GM10847 (cell line): ENCODE results near the gene PMVK.

Experiments
- POLR2A ChIP-seq: IDR thresholded peaks from 2 replicates; pipeline ENCODE4 v1.6.1; 2011; ENCODE audit not compliant: insufficient read length; ENCODE audit errors: extremely low read depth

The PMVK gene

GRCh38 chr1:154941333-154942013, 5.0 kb upstream of the PMVK start:
- TF ChIP-seq POLR2A = no peak

- no peak for TF ChIP-seq POLR2A
Observed at GRCh38 chr1:154940651-154941194, 4.2 kb upstream of the PMVK start.

GRCh38 chr1:154940213-154940560, 3.7 kb upstream of the PMVK start:
- no peak for TF ChIP-seq POLR2A

GRCh38 chr1:154938604-154939399, 2.3 kb upstream of the PMVK start:
- no peak for TF ChIP-seq POLR2A

GRCh38 chr1:154937988-154938386, 1.5 kb upstream of the PMVK start:
- no peak for TF ChIP-seq POLR2A

- no peak for TF ChIP-seq POLR2A
Observed at GRCh38 chr1:154937085-154937987, 817 bp upstream of the PMVK start.

- no peak for TF ChIP-seq POLR2A
Observed at GRCh38 chr1:154935749-154936554, 567 bp downstream of the PMVK start.

GRCh38 chr1:154934358-154934948, 2.1 kb downstream of the PMVK start:
- no peak for TF ChIP-seq POLR2A

GRCh38 chr1:154931940-154932487, 4.5 kb downstream of the PMVK start:
- no peak for TF ChIP-seq POLR2A

- no peak for TF ChIP-seq POLR2A
Observed at GRCh38 chr1:154926201-154926600, 10.3 kb downstream of the PMVK start.

- TF ChIP-seq POLR2A = no peak
Observed at GRCh38 chr1:154925335-154926170, 11.0 kb downstream of the PMVK start.

GRCh38 chr1:154923695-154924094, 12.8 kb downstream of the PMVK start:
- TF ChIP-seq POLR2A = no peak

- no peak for TF ChIP-seq POLR2A
Observed at GRCh38 chr1:154913273-154913672, 23.2 kb downstream of the PMVK start.
